IMR-90 (cell line): Measurements from ENCODE around the gene DPEP1. TPM values are rescaled to one million over a fixed set of nuclear protein-coding genes. Genes with fewer than 3 reads are reported as not detected.

Experiments used
- ATAC-seq: fragments of 200-7000 bp; cut with Tn5 transposase; 2 replicates; pipeline ENCODE4 v1.9.1; 2020; ENCODE audit warnings: low read depth, mild to moderate bottlenecking, moderate library complexity
- BruUV-seq: library from RNA; stranded (reverse); fragments of 400-500 nt; replicated peaks from 2 replicates; lab custom pipeline; 2021; lab: Mats Ljungman, UMichigan
- CTCF ChIA-PET: fragments of 300-600 bp; formaldehyde crosslinking; extraction: SDS; loops from one replicate; lab custom pipeline; 2021; ENCODE audit warnings: antibody characterized with exemption; lab: Yijun Ruan, JAX
- POLR2A ChIA-PET: fragments of 300-600 bp; sonication (Branson Sonifier 250); formaldehyde crosslinking; loops from one replicate; lab custom pipeline; 2022; ENCODE audit warnings: antibody characterized with exemption; ENCODE audit not compliant: unreplicated experiment; lab: Charles Lee
- DNase-seq: peaks from one replicate; pipeline ENCODE4 v3.0.0; 2013
- H2AFZ ChIP-seq: replicated peaks from 2 replicates; pipeline ENCODE3; 2013; ENCODE audit warnings: low read length, mild to moderate bottlenecking; ENCODE audit not compliant: poor library complexity
- H2AK5ac ChIP-seq: 2 replicates; pipeline ENCODE4 v1.6.1; 2013; ENCODE audit warnings: low read depth, low read length, inconsistent platforms
- H2AK9ac ChIP-seq: replicated peaks from 2 replicates; pipeline ENCODE3; 2013; ENCODE audit warnings: mild to moderate bottlenecking, low read depth, low read length, moderate library complexity; ENCODE audit not compliant: poor library complexity
- H2BK120ac ChIP-seq: 2 replicates; pipeline ENCODE4 v1.6.1; 2013; ENCODE audit warnings: low read depth, low read length, inconsistent platforms
- H2BK15ac ChIP-seq: 3 replicates; pipeline ENCODE4 v1.6.1; 2013; ENCODE audit warnings: low read depth, low read length, inconsistent platforms
- H2BK20ac ChIP-seq: 2 replicates; pipeline ENCODE4 v1.6.1; 2013; ENCODE audit warnings: low read depth, mild to moderate bottlenecking, inconsistent platforms, low read length, moderate library complexity
- H2BK5ac ChIP-seq: 2 replicates; pipeline ENCODE4 v1.6.1; 2013; ENCODE audit warnings: mild to moderate bottlenecking, low read depth, low read length, inconsistent platforms; ENCODE audit not compliant: poor library complexity, severe bottlenecking
- H3K14ac ChIP-seq: replicated peaks from 2 replicates; pipeline ENCODE4 v1.6.1; 2013; ENCODE audit warnings: low read depth, low read length, inconsistent platforms
- H3K18ac ChIP-seq: 2 replicates; pipeline ENCODE4 v1.6.1; 2013; ENCODE audit warnings: low read depth, low read length, control low read depth
- H3K23ac ChIP-seq: 2 replicates; pipeline ENCODE4 v1.6.1; 2013; ENCODE audit warnings: low read depth, low read length, inconsistent platforms
- H3K27ac ChIP-seq: 2 replicates; pipeline ENCODE4 v1.5.1; 2013; ENCODE audit warnings: mild to moderate bottlenecking, control low read depth, low read length; ENCODE audit not compliant: insufficient read depth
- H3K27me3 ChIP-seq: 2 replicates; pipeline ENCODE4 v1.6.1; 2013; ENCODE audit warnings: low read length; ENCODE audit not compliant: control insufficient read depth, insufficient read depth
- H3K36me3 ChIP-seq: 2 replicates; pipeline ENCODE4 v1.6.1; 2013; ENCODE audit warnings: low read length, mixed read lengths; ENCODE audit not compliant: control insufficient read depth, insufficient read depth
- H3K4ac ChIP-seq: 2 replicates; pipeline ENCODE4 v1.6.1; 2013; ENCODE audit warnings: low read depth, low read length, inconsistent platforms
- H3K4me1 ChIP-seq: 2 replicates; pipeline ENCODE4 v1.6.1; 2013; ENCODE audit warnings: low read length, mixed read lengths; ENCODE audit not compliant: control insufficient read depth, insufficient read depth
- H3K4me2 ChIP-seq: 2 replicates; pipeline ENCODE4 v1.6.1; 2013; ENCODE audit warnings: low read depth, mild to moderate bottlenecking, control low read depth, low read length, moderate library complexity
- H3K4me3 ChIP-seq: 2 replicates; pipeline ENCODE4 v1.5.1; 2013; ENCODE audit warnings: low read depth, mild to moderate bottlenecking, control low read depth, low read length, moderate library complexity; ENCODE audit not compliant: insufficient read depth
- H3K56ac ChIP-seq: 2 replicates; pipeline ENCODE4 v1.6.1; 2013; ENCODE audit warnings: low read length, inconsistent platforms; ENCODE audit not compliant: insufficient read depth; ENCODE audit errors: extremely low read depth
- H3K79me1 ChIP-seq, 2 experiments: 2 replicates each; pipeline ENCODE4 v1.6.1; 2013; ENCODE audit warnings: low read length in 2 of 2, inconsistent platforms in 1 of 2, low read depth in 1 of 2
- H3K9ac ChIP-seq: 2 replicates; pipeline ENCODE4 v1.6.1; 2013; ENCODE audit warnings: low read depth, low read length, control low read depth
- H3K9me1 ChIP-seq: 2 replicates; pipeline ENCODE4 v1.6.1; 2013; ENCODE audit warnings: low read length, inconsistent platforms; ENCODE audit not compliant: insufficient read depth
- H3K9me3 ChIP-seq: 2 replicates; pipeline ENCODE4 v1.6.1; 2013; ENCODE audit warnings: low read length; ENCODE audit not compliant: control insufficient read depth, insufficient read depth
- H4K20me1 ChIP-seq: 2 replicates; pipeline ENCODE4 v1.6.1; 2013; ENCODE audit warnings: low read length, inconsistent platforms; ENCODE audit not compliant: insufficient read depth
- H4K5ac ChIP-seq: 2 replicates; pipeline ENCODE4 v1.6.1; 2013; ENCODE audit warnings: mild to moderate bottlenecking, low read depth, low read length, control low read depth
- H4K8ac ChIP-seq, 2 experiments: 2 replicates each; pipeline ENCODE4 v1.6.1; 2013; ENCODE audit warnings: low read depth in 2 of 2, low read length in 2 of 2, control low read depth in 1 of 2, inconsistent platforms in 1 of 2
- H4K91ac ChIP-seq: 2 replicates; pipeline ENCODE4 v1.6.1; 2013; ENCODE audit warnings: low read depth, low read length, inconsistent platforms; ENCODE audit not compliant: insufficient read depth
- CEBPB ChIP-seq: IDR thresholded peaks from 2 replicates; pipeline ENCODE4 v1.6.1; 2012; ENCODE audit warnings: low read depth, low read length, improper control_type of control experiment
- CTCF ChIP-seq: conservative IDR thresholded peaks from 2 replicates; pipeline ENCODE4 v1.5.1; 2012; ENCODE audit warnings: mild to moderate bottlenecking, low read depth, low read length, improper control_type of control experiment
- ELK1 ChIP-seq: fragments of 150-350 bp; IDR thresholded peaks from 2 replicates; pipeline ENCODE4 v1.6.1; 2016; ENCODE audit warnings: low read depth, mild to moderate bottlenecking, low read length, moderate library complexity, borderline replicate concordance
- FOS ChIP-seq: fragments of 150-350 bp; IDR thresholded peaks from 2 replicates; pipeline ENCODE4 v1.6.1; 2016; ENCODE audit warnings: low read depth, low read length
- NFE2L2 ChIP-seq: fragments of 150-350 bp; IDR thresholded peaks from 2 replicates; pipeline ENCODE4 v1.6.1; 2016; ENCODE audit warnings: low read depth, mild to moderate bottlenecking, low read length
- RAD21 ChIP-seq: IDR thresholded peaks from 2 replicates; pipeline ENCODE4 v1.6.1; 2012; ENCODE audit warnings: low read length, improper control_type of control experiment
- RCOR1 ChIP-seq: IDR thresholded peaks from 2 replicates; pipeline ENCODE4 v1.6.1; 2012; ENCODE audit warnings: mild to moderate bottlenecking, low read length, improper control_type of control experiment; ENCODE audit not compliant: insufficient replicate concordance
- SMC3 ChIP-seq: fragments of 150-350 bp; IDR thresholded peaks from 2 replicates; pipeline ENCODE4 v1.6.1; 2016; ENCODE audit warnings: low read depth, mild to moderate bottlenecking, antibody characterized with exemption, low read length, moderate library complexity
- USF2 ChIP-seq: fragments of 150-350 bp; IDR thresholded peaks from 2 replicates; pipeline ENCODE4 v1.6.1; 2017; ENCODE audit warnings: mild to moderate bottlenecking, antibody characterized with exemption, low read length, low read depth
- WGBS, 2 experiments: methylation state at CpG; one replicate each; pipeline versions ENCODE4 v1.1.5 to v1.1.7; 2013; ENCODE audit warnings: missing lambda C conversion rate in 2 of 2; ENCODE audit not compliant: insufficient read length in 1 of 2; ENCODE audit errors: extremely low coverage in 2 of 2; 5-methylcytosine and 5-hydroxymethylcytosine counted together
- dilution Hi-C: fragments of 300-500 bp; cut with HindIII; formaldehyde crosslinking; loops from one replicate; pipeline ENCODE4 v1.14.3; 2018; ENCODE audit warnings: low sequenced_read_pairs; ENCODE audit not compliant: unreplicated experiment
- in situ Hi-C: fragments of 300-500 bp; cut with MboI; formaldehyde crosslinking; loops from 3 replicates; pipeline ENCODE4 v1.14.3; 2019; ENCODE audit warnings: low sequenced_read_pairs, inconsistent platforms, mixed read lengths
- intact Hi-C: fragments of 100-400 bp; cut with micrococcal nuclease; formaldehyde crosslinking; loops from 2 replicates; pipeline ENCODE4 v1.10.0; 2022
- polyA plus RNA-seq, 3 experiments: library from polyadenylated mRNA; depleted of rRNA; stranded (reverse); fragments of >200 nt; gene quantifications; 2 replicates each; pipeline ENCODE4 v1.2.3, GENCODE V29; 2012; ENCODE audit warnings: low replicate concordance in 1 of 3
- total RNA-seq: library from RNA; depleted of rRNA; stranded (reverse); fragments of >200 nt; gene quantifications from 2 replicates; pipeline ENCODE4 v1.2.3, GENCODE V29; 2012

Gene DPEP1
- total and polyA plus RNA-seq, 2 of the 4 experiments (the other 2 are of a cell fraction): not detected

GRCh38 chr16:89642574-89642973, 29.1 kb downstream of the DPEP1 start:
- BruUV-seq: no TSS peak
- dilution Hi-C loops: no loop called here
- no peak for TF ChIP-seq CTCF
- no peak for TF ChIP-seq CEBPB
- TF ChIP-seq SMC3: no peak
- TF ChIP-seq USF2: no peak
- no peak for TF ChIP-seq NFE2L2
- no peak for TF ChIP-seq RAD21
- TF ChIP-seq FOS: no peak
- TF ChIP-seq RCOR1: no peak
- no peak for TF ChIP-seq ELK1

More at GRCh38 chr16:89642574-89642973, 29.1 kb downstream of the DPEP1 start:
- H3K27me3 ChIP-seq: no peaks in the 10 kb centered on the region; the same call in 1 of the 2 replicates
- no peak overlapping the region for H4K91ac ChIP-seq
- H3K4me3 ChIP-seq: no peak overlapping the region
- no peak overlapping the region for H3K56ac ChIP-seq
- 93% methylated on average over 6 of the region's 13 CpGs; no CpG with 5 or more reads in 1 of the 2 experiments for WGBS, 2 experiments
- H2BK20ac ChIP-seq: no peak overlapping the region
- no peak overlapping the region for H3K18ac ChIP-seq
- no peak overlapping the region for H3K14ac ChIP-seq
- no peak overlapping the region for H2BK5ac ChIP-seq
- ATAC-seq (no peak), DNase-seq (no peak)
- no peak overlapping the region for H2BK15ac ChIP-seq
- H3K9me3 ChIP-seq: no peaks in the 10 kb centered on the region
- H3K4me1 ChIP-seq: peaks cover 2% of the 10 kb centered on the region; the same call in 1 of the 2 replicates
- H4K5ac ChIP-seq: no peak overlapping the region
- no peak overlapping the region for H3K27ac ChIP-seq
- H2AK5ac ChIP-seq: no peak overlapping the region
- H4K20me1 ChIP-seq: peaks cover 8% of the 10 kb centered on the region; the same call in 1 of the 2 replicates
- H3K4me2 ChIP-seq: no peak overlapping the region
- no peak overlapping the region for H4K8ac ChIP-seq
- in situ Hi-C loops (loop anchor here (5.0 kb wide), 1 partner anchor 70 kb away; no protein-coding TSS in a partner anchor), intact Hi-C loops (no loop called here)
- H3K36me3 ChIP-seq: peaks cover 32% of the 10 kb centered on the region
- POLR2A ChIA-PET: no interaction called here
- H2AFZ ChIP-seq: no peak overlapping the region
- peak overlapping the region; percentile 42 for H2AK9ac ChIP-seq
- no peak overlapping the region for H2BK120ac ChIP-seq
- H3K79me1 ChIP-seq: peaks cover 4 to 11% of the 10 kb centered on the region in 2 experiments; a peak in 2 of 4 replicates
- H3K9me1 ChIP-seq: no peaks in the 10 kb centered on the region
- H3K9ac ChIP-seq: no peak overlapping the region
- no peak overlapping the region for H3K23ac ChIP-seq
- no peak overlapping the region for H3K4ac ChIP-seq
- CTCF ChIA-PET: no interaction called here
